Measurements from ENCODE around the gene ZNF782.
"Not testable (repeated sequence)": the region's sequence is repeated elsewhere in the genome, so short reads cannot be mapped to it uniquely, and the experiment has no call there.

Gene ZNF782

GRCh38 chr9:96852676-96853075 lies 1.6 kb downstream of the ZNF782 start:
- no peak for DNase-seq

GRCh38 chr9:96844040-96844439 lies 10.3 kb downstream of the ZNF782 start:
- DNase-seq = no peak

- no peak for DNase-seq
Observed at GRCh38 chr9:96818533-96818932, 35.8 kb downstream of the ZNF782 start.

DNA sequence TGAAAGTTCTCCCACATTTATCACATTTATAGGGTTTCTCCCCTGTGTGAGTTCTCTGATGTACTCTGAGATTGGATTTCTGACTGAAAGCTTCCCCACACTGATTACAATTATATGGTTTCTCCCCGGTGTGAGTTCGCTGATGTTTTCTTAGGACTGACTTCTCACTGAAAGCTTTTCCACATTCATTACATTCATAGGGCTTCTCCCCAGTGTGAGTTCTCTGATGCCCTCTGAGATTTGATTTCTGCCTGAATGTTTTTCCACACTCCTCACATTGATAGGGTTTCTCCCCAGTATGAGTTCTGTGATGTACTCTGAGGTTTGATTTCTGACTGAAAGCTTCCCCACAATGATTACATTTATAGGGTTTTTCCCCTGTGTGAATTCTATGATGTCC lies 36.3 kb downstream of the ZNF782 start:
- DNase-seq = no peak

DNA sequence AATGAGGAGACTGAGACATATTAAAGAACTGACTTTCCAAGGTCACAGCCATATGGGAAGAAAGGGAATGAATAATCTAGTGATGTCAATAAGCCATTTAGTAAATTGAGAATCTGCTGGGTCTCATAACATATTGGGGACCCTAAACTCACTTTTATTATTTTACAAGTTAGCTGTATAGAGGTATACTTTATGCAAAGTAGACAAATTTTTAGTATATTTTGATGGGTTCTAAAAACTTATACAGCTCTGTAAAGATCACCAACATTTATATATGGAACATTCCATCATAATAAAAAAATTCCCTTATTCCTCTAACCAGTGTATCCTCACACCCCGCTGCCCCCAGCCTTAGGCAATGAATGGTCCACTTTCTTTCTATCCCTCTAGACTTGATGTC lies 40.7 kb downstream of the ZNF782 start:
- no peak for DNase-seq

- DNase-seq = not testable (repeated sequence)
Observed at GRCh38 chr9:96798959-96799358, 55.4 kb downstream of the ZNF782 start.

DNA sequence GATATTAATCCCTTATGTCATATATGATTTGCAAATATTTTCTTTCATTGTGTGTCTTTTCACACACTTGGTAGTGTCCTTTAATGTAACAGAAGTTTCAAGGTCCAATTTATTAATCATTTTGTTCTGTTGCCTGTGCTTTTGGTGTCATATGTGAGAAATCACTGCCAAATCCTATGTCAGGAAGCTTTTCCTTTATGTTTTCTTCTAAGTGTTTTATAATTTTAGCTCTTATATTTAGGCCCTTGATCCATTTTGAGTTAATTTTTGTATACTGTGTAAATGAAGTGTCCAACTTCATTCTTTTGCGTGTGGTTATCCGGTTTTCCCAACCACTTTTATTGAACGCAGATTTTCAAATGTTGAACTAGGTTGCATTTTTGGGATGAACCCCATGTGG lies 70.3 kb downstream of the ZNF782 start:
- DNase-seq = no peak

GRCh38 chr9:96782235-96782634 lies 72.1 kb downstream of the ZNF782 start:
- no peak for DNase-seq

GRCh38 chr9:96781552-96781951 lies 72.8 kb downstream of the ZNF782 start:
- DNase-seq = no peak

DNA sequence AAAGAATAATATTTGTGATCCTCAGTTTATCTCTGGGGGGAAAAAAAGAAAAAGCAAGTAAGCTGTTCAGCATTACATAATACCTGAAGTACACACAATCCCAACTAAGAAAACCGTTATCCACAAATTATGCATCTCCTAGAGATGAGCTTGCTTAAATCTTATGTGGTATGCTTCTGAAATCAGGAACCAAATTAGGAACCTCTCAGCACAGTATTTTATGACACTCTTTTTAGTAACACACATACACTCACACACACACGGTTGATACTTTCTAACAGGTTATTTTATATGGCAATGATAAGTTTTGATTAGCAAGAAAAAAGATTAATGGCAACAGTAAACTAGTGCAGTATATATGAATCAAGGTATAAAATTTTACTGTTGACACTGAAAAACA lies 75.2 kb downstream of the ZNF782 start:
- DNase-seq = no peak

DNA sequence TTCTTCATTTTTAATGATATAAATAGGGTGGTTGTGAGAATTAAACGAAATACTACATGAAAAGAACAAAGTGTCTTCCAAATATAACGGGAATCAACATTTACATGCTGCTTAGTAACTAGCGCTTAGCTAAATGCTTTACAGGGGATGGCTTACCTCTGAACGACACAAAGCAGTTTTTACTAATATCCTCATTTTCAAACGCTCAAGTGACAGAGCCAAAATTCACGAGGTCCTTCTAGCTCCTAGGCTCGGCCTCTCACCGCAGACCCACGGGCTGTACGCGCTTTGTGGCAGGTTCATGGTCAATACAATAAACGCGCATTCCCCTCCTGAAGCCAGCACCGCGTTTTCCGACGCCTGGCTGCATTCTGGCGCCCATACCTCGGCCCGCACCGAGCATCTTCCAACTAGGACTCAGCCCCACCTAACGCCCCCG lies 76.9 kb downstream of the ZNF782 start:
- no peak for DNase-seq

DNA sequence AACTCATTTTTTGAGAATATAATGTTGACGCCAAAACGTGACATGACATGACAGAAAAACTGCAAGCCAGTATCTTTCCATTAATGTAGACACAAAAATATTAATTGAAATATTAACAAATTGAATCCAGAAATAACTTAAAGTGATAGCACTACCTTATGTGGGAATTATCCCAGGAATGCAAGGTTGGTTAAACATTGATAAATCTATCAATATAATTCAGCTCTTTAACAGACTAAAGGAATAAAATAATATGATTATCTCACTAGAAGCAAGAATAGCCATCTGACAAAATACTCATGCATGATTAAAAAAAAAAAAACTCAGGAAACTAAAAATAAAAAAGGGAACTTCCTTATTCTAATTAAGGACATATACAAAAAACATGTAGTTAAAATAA lies 83.2 kb downstream of the ZNF782 start:
- no peak for DNase-seq

DNA sequence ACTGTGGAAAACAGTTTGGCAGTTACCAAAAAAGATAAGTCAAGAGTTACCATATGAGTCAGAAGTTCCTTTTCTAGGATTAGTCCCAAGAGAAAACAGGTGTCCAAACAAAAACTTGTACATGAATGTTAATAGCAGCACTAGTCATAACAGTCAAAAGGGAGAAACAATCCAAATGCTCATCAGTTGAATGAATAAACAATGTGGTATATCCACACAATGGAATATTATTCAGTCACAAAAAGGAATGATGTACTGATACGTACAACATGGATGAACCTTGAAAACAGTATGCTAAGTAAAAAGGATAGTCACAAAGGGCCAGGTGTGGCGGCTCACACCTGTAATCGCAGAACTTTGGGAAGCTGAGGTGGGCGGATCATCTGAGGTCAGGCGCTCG lies 84.3 kb downstream of the ZNF782 start:
- no peak for DNase-seq

Data from C1 segment of cervical spinal cord (tissue), 14 donors.